Measurements from ENCODE around the gene NPAS3.

DNA sequence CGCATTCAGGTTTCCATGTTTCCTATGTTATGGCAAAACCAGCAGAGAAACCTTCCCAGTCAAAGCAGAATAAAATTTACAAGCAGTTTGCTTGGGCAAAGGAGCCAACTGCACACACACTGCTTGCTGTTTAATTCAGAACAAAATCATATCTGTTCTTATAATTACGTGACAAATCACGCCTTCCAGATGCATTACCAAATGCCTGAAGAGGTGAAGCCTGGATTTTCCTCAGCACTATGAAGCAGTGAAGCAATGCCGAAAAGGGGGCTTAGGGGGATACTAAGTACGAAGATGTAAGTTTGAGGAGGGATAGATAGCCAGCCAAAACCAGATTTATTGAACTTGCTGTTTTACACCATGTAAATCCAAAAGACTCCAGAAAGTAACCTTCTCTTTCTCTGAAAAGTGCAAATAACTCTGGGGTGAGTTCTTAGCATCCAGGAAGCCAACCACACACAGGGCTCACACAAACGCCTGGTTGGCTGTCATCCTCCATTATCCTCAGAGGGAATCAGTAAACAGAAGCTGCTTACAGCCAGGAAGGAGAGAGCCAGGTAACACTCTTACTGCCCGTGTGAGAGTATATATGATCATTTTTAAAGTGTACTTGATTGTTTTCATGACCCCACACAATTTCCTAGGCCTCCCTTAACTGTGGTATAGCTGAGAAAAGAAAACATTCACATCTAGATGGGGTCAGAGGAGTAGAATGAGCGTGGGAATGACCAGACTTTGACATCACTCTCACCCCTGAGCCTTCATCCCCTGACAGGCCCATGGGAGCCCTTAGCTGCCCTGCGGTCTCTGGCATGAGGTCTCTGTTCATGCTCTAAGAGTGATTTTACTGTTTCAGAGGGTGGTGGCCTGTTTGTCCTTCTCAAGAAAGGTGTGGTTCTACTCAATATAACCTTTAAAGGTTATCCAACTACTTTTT, 569.7 kb downstream of the NPAS3 start:
- TF ChIP-seq SP2 (tag by site-specific recombination; IDR thresholded peaks at IDR 0.05) (no peak), ZNF600 (tag by site-specific recombination; IDR thresholded peaks at IDR 0.05) (no peak), ZNF311 (tag by site-specific recombination; IDR thresholded peaks at IDR 0.05; ENCODE audit: borderline replicate concordance) (no peak), ZNF791 (tag by site-specific recombination; IDR thresholded peaks at IDR 0.05) (no peak), ZBTB7A (tag by site-specific recombination; IDR thresholded peaks at IDR 0.05; ENCODE audit: low read depth) (no peak)
- TF ChIP-seq, protein P1, sequence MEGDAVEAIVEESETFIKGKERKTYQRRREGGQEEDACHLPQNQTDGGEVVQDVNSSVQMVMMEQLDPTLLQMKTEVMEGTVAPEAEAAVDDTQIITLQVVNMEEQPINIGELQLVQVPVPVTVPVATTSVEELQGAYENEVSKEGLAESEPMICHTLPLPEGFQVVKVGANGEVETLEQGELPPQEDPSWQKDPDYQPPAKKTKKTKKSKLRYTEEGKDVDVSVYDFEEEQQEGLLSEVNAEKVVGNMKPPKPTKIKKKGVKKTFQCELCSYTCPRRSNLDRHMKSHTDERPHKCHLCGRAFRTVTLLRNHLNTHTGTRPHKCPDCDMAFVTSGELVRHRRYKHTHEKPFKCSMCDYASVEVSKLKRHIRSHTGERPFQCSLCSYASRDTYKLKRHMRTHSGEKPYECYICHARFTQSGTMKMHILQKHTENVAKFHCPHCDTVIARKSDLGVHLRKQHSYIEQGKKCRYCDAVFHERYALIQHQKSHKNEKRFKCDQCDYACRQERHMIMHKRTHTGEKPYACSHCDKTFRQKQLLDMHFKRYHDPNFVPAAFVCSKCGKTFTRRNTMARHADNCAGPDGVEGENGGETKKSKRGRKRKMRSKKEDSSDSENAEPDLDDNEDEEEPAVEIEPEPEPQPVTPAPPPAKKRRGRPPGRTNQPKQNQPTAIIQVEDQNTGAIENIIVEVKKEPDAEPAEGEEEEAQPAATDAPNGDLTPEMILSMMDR (tag by site-specific recombination; IDR thresholded peaks at IDR 0.05): no peak
- TF ChIP-seq, protein P2, sequence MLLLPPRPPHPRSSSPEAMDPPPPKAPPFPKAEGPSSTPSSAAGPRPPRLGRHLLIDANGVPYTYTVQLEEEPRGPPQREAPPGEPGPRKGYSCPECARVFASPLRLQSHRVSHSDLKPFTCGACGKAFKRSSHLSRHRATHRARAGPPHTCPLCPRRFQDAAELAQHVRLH (tag by site-specific recombination; IDR thresholded peaks at IDR 0.05): no peak
- TF ChIP-seq, protein P3, sequence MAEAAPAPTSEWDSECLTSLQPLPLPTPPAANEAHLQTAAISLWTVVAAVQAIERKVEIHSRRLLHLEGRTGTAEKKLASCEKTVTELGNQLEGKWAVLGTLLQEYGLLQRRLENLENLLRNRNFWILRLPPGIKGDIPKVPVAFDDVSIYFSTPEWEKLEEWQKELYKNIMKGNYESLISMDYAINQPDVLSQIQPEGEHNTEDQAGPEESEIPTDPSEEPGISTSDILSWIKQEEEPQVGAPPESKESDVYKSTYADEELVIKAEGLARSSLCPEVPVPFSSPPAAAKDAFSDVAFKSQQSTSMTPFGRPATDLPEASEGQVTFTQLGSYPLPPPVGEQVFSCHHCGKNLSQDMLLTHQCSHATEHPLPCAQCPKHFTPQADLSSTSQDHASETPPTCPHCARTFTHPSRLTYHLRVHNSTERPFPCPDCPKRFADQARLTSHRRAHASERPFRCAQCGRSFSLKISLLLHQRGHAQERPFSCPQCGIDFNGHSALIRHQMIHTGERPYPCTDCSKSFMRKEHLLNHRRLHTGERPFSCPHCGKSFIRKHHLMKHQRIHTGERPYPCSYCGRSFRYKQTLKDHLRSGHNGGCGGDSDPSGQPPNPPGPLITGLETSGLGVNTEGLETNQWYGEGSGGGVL (tag by site-specific recombination; IDR thresholded peaks at IDR 0.05): no peak
